ENCODE data around the gene KLHL11. TPM values are rescaled to one million over a fixed set of nuclear protein-coding genes. Genes with fewer than 3 reads are reported as not detected.
A peak's percentile ranks its signal among the peaks of the same experiment; 100 is the strongest.

Gene KLHL11
- total and polyA plus RNA-seq, 10 of the 15 experiments (the other 5 are each of a cell fraction or from before 2014, with no cell fraction given) = 0.07 to 17.2 (median 10.1) TPM

- TF ChIP-seq CUX1 (IDR thresholded peaks at IDR 0.05; ENCODE audit: insufficient replicate concordance, low read depth, low read length) (no peak), FOS (IDR thresholded peaks at IDR 0.05; ENCODE audit: borderline replicate concordance, extremely low read depth, insufficient read length) (no peak), YY1 (IDR thresholded peaks at IDR 0.05; ENCODE audit: low read depth, low read length) (no peak)
Observed at GRCh38 chr17:41824086-41824485, 41.1 kb downstream of the KLHL11 start (continued).

- BruUV-seq (replicated peaks) = no TSS peak
- in situ Hi-C loops (cut with MboI) (no loop called here), intact Hi-C loops (cut with micrococcal nuclease; ENCODE audit: unreplicated experiment) (no loop called here)
- no peak overlapping the region for H3K4me3 ChIP-seq
- TF ChIP-seq POLR2A (IDR thresholded peaks at IDR 0.05; ENCODE audit: low read depth, low read length) (peak; percentile 29; the same call in 1 of the 2 replicates), RCOR1 (conservative IDR thresholded peaks at IDR 0.05; ENCODE audit: low read depth, low read length) (no peak)
- DNase-seq (ENCODE audit: low read depth, low spot score) (no peak), ATAC-seq (no peak), FAIRE-seq (no peak)
- ChIA-PET POLR2A (no interaction called here), CTCF (no interaction called here), RAD21 (ENCODE audit: unreplicated experiment) (no interaction called here), SMC1A (ENCODE audit: uncharacterized antibody, unreplicated experiment) (no interaction called here)
- H3K36me3 ChIP-seq (ENCODE audit: control insufficient read depth in 2 of 2, insufficient read depth in 2 of 2, low read length in 1 of 2) = peaks cover 0 to 3% of the 10 kb centered on the region in 2 experiments; a peak in 1 of 4 replicates
- H3K27me3 ChIP-seq (replicated peaks in 1 of 2; ENCODE audit: control insufficient read depth in 2 of 2, insufficient read depth in 2 of 2, low read length in 1 of 2) = no peaks in the 10 kb centered on the region
- no peaks in the 10 kb centered on the region for H3K79me2 ChIP-seq (ENCODE audit: control insufficient read depth, insufficient read depth, low read length)
- no peak overlapping the region for H3K4me2 ChIP-seq (ENCODE audit: control insufficient read depth, insufficient read depth)
- H2AFZ ChIP-seq (ENCODE audit: control insufficient read depth, low read depth, low read length) = no peak overlapping the region
- H4K20me1 ChIP-seq (ENCODE audit: control insufficient read depth, insufficient read depth) = no peaks in the 10 kb centered on the region
- H3K9ac ChIP-seq (ENCODE audit: control insufficient read depth, insufficient read depth, low read length) = no peak overlapping the region
- peaks cover 6% of the 10 kb centered on the region for H3K4me1 ChIP-seq (ENCODE audit: control insufficient read depth, insufficient read depth, low read length)
- H3K27ac ChIP-seq (ENCODE audit: control insufficient read depth, insufficient read depth) = no peak overlapping the region
- no peaks in the 10 kb centered on the region for H3K9me3 ChIP-seq (replicated peaks; ENCODE audit: control insufficient read depth, insufficient read depth, low read length)
- 86% methylated on average over 7 of the region's 7 CpGs for WGBS (ENCODE audit: insufficient coverage, insufficient replicate concordance, low lambda C conversion rate, missing lambda C conversion rate)
Observed at GRCh38 chr17:41823580-41823979, 41.6 kb downstream of the KLHL11 start.
